Stomach (tissue), 4 donors: ENCODE results near the gene LEKR1.

Experiments
- POLR2A ChIP-seq, 4 donors: fragments of 450-650 bp; IDR thresholded peaks; one replicate each; pipeline ENCODE4 v1.6.1; 2016; ENCODE audit warnings: antibody characterized with exemption in 4 of 4, control low read depth in 2 of 4, mild to moderate bottlenecking in 1 of 4, moderate library complexity in 1 of 4
- POLR2AphosphoS5 ChIP-seq, 3 donors: sonication (generic); formaldehyde crosslinking; IDR thresholded peaks; one replicate each; pipeline ENCODE4 v1.6.1; 2016; ENCODE audit warnings: antibody characterized with exemption in 3 of 3

GRCh38 chr3:156826144-156826895 lies at the start of gene LEKR1:
- peak in 2 of 4 donors; percentile 78 to 90 for TF ChIP-seq POLR2A (IDR thresholded peaks at IDR 0.05)
- peak; percentile 93 to 97 (median 95) for TF ChIP-seq POLR2AphosphoS5 (IDR thresholded peaks at IDR 0.05)
